Psoas muscle (tissue), 8 donors: ENCODE data around the gene OSBPL3. TPM values are rescaled to one million over a fixed set of nuclear protein-coding genes. Genes with fewer than 3 reads are reported as not detected.
A peak's percentile ranks its signal among the peaks of the same experiment; 100 is the strongest.

ENCODE experiments used
- ATAC-seq, 4 donors: fragments of 200-7000 bp; cut with Tn5 transposase; one replicate each; pipeline ENCODE4 v1.9.1; 2020; ENCODE audit warnings: moderate library complexity in 3 of 4, mild to moderate bottlenecking in 2 of 4
- DNase-seq, 2 donors: peaks; one replicate each; pipeline ENCODE4 v3.0.0-alpha.2; 2020
- H3K27ac ChIP-seq: fragments of 200-600 bp; one replicate; pipeline ENCODE4 v1.8.0; 2022
- H3K27me3 ChIP-seq, 3 donors: fragments of 200-600 bp in 1 of 3; one replicate each; pipeline versions ENCODE4 v1.6.1 to v1.8.0; 2013 to 2022; ENCODE audit warnings: low read length in 2 of 3, mild to moderate bottlenecking in 2 of 3, moderate library complexity in 1 of 3; ENCODE audit not compliant: insufficient read depth in 3 of 3
- H3K36me3 ChIP-seq, 2 donors: fragments of 200-600 bp in 1 of 2; one replicate each; pipeline versions ENCODE4 v1.6.1 to v1.8.0; 2013 to 2022; ENCODE audit warnings: low read depth in 1 of 2, mild to moderate bottlenecking in 1 of 2, moderate library complexity in 1 of 2; ENCODE audit not compliant: insufficient read depth in 1 of 2
- H3K4me1 ChIP-seq: fragments of 200-600 bp; one replicate; pipeline ENCODE4 v1.8.0; 2022
- H3K4me3 ChIP-seq: fragments of 200-600 bp; one replicate; pipeline ENCODE4 v1.8.0; 2022; ENCODE audit warnings: mild to moderate bottlenecking
- H3K9me3 ChIP-seq: fragments of 200-600 bp; one replicate; pipeline ENCODE4 v1.8.0; 2022
- CTCF ChIP-seq: fragments of 200-600 bp; IDR thresholded peaks from one replicate; pipeline ENCODE4 v1.8.0; 2022; ENCODE audit warnings: antibody characterized with exemption
- WGBS, 3 donors: extraction: QIAGEN DNeasy Blood & Tissue Kit; methylation state at CpG; one replicate each; pipeline versions ENCODE4 v1.1.6 to v1.1.7; 2013; 5-methylcytosine and 5-hydroxymethylcytosine counted together
- intact Hi-C, 2 donors: fragments of 100-400 bp; cut with DNase I; formaldehyde crosslinking; loops; one replicate each; pipeline versions ENCODE4 v1.11.0 to v1.14.2; 2022
- polyA plus RNA-seq, 3 donors: library from polyadenylated mRNA; stranded (reverse); fragments of 200-250 nt; gene quantifications; one replicate each; pipeline ENCODE4 v1.2.3, GENCODE V29; 2013
- total RNA-seq, 4 donors: library from RNA; stranded (reverse); fragmentation: NEBNext Ultra II Directional in 2 of 4; extraction: Animal tissue kit (Norgen Biotek cat#: 25700) in 2 of 4; gene quantifications; one replicate each; pipeline versions ENCODE4 v1.2.1 to v1.2.4, GENCODE V29; 2021 to 2023
- donor health status: healthy with polysubstance abuse.
- donor health status: DM: no; HTN: no; CAD: no; lungs with moderate emphysema.
- donor health status: Bipolar disorder and iron deficiency.
- donor health status: healthy.
- donor health status: DM: yes; HTN: yes; CAD: no.
- donor health status: DM: no; HTN: no; CAD: no.
- donor health status: DM: no; HTN: no; CAD: no.
- donor health status: DM: yes; HTN: yes; CAD: no.

Gene OSBPL3
- total and polyA plus RNA-seq, 7 donors, result 1.9 to 8.7 (median 4.2) TPM

DNA sequence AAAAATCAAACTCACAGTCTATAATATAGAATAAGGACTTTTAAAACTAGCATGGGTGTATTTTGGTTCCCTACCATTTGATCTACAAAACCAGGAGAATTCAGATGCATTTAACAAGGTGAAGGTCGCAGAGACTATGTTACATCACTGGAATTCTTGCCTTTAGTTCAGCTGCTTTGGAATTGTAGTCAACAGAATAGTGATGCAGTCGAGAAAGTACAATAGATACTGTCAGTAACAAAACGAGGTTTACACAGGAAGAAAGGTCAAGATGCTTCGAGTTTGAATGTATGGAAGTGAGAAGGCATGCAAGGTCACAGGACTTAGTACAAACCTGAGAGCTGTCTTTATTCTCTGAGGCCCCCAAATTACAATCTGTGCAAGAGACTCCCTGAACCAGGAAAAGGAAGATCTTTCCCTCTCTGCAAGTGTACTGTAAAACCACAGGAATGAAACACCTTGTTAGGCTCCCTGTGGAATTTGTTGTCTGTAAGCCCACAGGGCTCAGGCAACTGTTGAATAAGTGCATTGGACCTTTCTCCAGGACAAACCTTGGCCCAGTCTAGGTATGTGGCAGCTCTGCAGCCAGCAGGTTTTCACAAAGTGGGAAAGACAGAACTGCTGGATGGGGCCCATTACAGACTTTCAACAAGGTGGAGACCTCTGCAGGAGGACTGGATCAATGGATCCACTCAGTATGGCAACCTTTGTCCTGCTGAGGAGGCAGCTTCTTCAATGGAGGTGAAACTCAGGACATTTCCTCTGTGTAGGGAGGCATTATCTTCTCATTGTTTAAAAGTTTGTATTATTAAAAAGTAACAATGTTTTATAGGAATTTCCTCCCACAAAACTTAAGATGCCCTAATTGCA lies 121.6 kb downstream of the OSBPL3 start:
- WGBS, 3 donors, result 40 to 48% (median 42%) methylated on average over 4 of the region's 4 CpGs
- intact Hi-C loops, result no loop called here

DNA sequence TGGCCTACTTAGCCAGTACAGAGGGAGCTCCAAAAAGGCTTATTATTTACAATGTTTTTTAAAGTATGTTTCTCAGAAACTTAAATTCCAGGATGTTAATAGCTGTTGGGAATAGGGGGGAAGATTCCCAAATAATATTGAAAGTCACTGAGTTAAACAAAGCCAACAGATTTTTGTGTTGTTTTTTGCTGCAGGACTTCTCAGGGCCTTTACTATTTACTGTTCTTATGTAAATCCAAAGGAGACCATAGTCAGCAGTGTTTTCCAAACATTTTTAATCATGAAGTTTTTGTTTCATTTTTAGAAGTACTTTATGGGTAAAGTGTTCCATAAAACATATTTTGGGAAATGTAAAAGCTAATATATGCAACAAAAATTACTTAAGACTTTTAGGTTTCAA lies 122.4 kb downstream of the OSBPL3 start:
- intact Hi-C loops, result no loop called here
- no peaks in the 10 kb centered on the region for H3K9me3 ChIP-seq
- no peaks in the 10 kb centered on the region for H3K4me1 ChIP-seq
- no peak overlapping the region for H3K27ac ChIP-seq
- no peak for ATAC-seq
- no peaks in the 10 kb centered on the region for H3K36me3 ChIP-seq
- no peak for DNase-seq
- no peak for TF ChIP-seq CTCF
- no peak overlapping the region for H3K4me3 ChIP-seq
- no peaks in the 10 kb centered on the region for H3K27me3 ChIP-seq

More for the DNA sequence above, 121.6 kb downstream of the OSBPL3 start:
- Histone ChIP-seq H3K4me3 (no peak overlapping the region), H3K4me1 (no peaks in the 10 kb centered on the region), H3K9me3 (no peaks in the 10 kb centered on the region), H3K36me3 (peaks cover 0 to 6% of the 10 kb centered on the region in 2 donors), H3K27me3 (no peaks in the 10 kb centered on the region), H3K27ac (no peak overlapping the region)
- ATAC-seq, result peak in 3 of 4 donors; percentile 27 to 71 (median 29)
- TF ChIP-seq CTCF, result no peak
- DNase-seq, result no peak

DNA sequence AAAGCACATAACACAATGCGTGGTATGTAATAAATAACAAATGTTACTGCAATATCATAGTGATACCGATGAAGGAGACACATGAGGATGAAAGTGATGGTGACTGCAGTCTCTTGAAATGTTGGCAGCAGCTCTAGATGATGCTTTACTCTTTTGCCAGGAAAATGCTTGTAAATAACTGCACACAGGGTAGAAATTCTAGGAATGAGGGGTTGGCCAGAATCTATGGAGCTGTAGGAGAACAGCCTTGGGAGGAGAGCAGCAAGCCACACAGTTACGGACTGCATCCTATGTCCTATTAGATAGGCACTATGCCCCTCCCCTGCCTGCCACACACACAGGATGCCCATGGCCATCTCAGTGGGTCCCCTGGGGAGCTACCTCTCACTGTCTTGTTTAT lies 125.1 kb downstream of the OSBPL3 start:
- H3K27me3 ChIP-seq, result no peaks in the 10 kb centered on the region
- intact Hi-C loops, result no loop called here
- no peaks in the 10 kb centered on the region for H3K9me3 ChIP-seq
- peaks cover 0 to 8% of the 10 kb centered on the region in 2 donors for H3K36me3 ChIP-seq
- no peak for TF ChIP-seq CTCF
- H3K27ac ChIP-seq, result no peak overlapping the region
- no peak for ATAC-seq
- DNase-seq, result no peak
- no peak overlapping the region for H3K4me3 ChIP-seq
- no peaks in the 10 kb centered on the region for H3K4me1 ChIP-seq
- WGBS, 3 donors, result 85 to 90% (median 86%) methylated on average over 3 of the region's 3 CpGs

DNA sequence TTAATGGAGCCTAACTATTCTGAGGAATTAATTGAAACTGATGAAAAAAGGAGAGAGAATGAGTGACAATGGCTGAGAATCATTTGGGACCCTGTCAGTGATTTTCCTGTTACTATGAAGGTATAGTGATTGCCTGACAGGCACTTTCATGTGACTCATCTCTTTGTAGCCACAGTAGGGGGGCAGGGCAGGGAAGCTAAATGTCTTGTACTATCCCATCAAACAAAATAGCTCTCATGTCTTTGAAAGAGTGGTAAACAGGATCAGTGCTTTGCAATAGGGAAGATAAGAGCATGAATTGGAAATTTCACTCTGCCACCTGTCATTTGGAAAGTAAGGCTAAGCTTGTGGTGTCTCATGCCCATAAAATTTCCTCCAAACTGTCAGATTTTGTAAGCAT lies 128.2 kb downstream of the OSBPL3 start:
- TF ChIP-seq CTCF, result no peak
- no peak for DNase-seq
- Histone ChIP-seq H3K27me3 (no peaks in the 10 kb centered on the region), H3K9me3 (no peaks in the 10 kb centered on the region), H3K27ac (no peak overlapping the region), H3K4me3 (no peak overlapping the region), H3K4me1 (no peaks in the 10 kb centered on the region), H3K36me3 (peaks cover 0 to 8% of the 10 kb centered on the region in 2 donors)
- ATAC-seq, result no peak
- intact Hi-C loops, result no loop called here

DNA sequence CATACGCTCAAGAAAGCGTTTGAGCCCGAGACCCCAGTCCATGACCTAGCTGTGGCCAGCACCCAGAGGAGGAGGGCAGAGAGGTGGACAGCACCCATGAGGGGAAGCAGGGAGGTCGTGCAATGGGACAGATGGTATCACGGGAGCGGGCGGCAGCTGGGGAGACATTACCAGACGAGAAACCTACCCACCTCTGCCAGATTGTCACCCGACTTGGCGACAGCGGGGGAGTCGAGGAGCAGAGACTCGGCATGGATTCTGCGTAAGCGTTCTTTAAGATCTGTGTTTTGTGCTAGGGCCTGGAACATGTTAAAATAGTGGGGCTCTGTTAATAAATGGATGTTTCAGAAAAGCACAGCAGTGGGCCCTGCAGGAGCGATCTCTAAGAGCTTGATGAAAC lies 131.1 kb downstream of the OSBPL3 start:
- DNase-seq, result no peak
- H3K27me3 ChIP-seq, result no peaks in the 10 kb centered on the region
- no peak overlapping the region for H3K4me3 ChIP-seq
- no peaks in the 10 kb centered on the region for H3K4me1 ChIP-seq
- peaks cover 0 to 8% of the 10 kb centered on the region in 2 donors for H3K36me3 ChIP-seq
- no peak for TF ChIP-seq CTCF
- no peak for ATAC-seq
- intact Hi-C loops, result no loop called here
- no peaks in the 10 kb centered on the region for H3K9me3 ChIP-seq
- 90 to 92% (median 92%) methylated on average over 16 of the region's 16 CpGs for WGBS, 3 donors
- no peak overlapping the region for H3K27ac ChIP-seq
